Measurements from ENCODE around the gene LONP2. TPM values are rescaled to one million over a fixed set of nuclear protein-coding genes. Genes with fewer than 3 reads are reported as not detected.
A peak's percentile ranks its signal among the peaks of the same experiment; 100 is the strongest.

Gene LONP2
- total RNA-seq, 4 donors from 2014 or later: 51.4 to 73.4 (median 63.3) TPM

- TF ChIP-seq POLR2AphosphoS5 (IDR thresholded peaks at IDR 0.05) (no peak), EP300 (IDR thresholded peaks at IDR 0.05) (no peak), POLR2A (IDR thresholded peaks at IDR 0.05; ENCODE audit: low read depth) (no peak), CTCF (IDR thresholded peaks at IDR 0.05) (no peak)
- WGBS: 100% methylated on average over 1 of the region's 1 CpG
- no peak for DNase-seq (ENCODE audit: extremely low spot score)
- H3K9me3 ChIP-seq: peaks cover 0 to 14% (median 1%) of the 10 kb centered on the region in 4 donors
- H3K4me1 ChIP-seq: peaks cover 14 to 26% (median 22%) of the 10 kb centered on the region in 4 donors
- intact Hi-C loops (cut with DNase I): no loop called here
- H3K36me3 ChIP-seq: peaks cover 0 to 24% (median 12%) of the 10 kb centered on the region in 4 donors
- no peak overlapping the region for H3K27ac ChIP-seq (replicated peaks in 1 of 4)
- no peak overlapping the region for H3K4me3 ChIP-seq
- H3K27me3 ChIP-seq: no peaks in the 10 kb centered on the region
Observed at GRCh38 chr16:48317026-48317425, 72.9 kb downstream of the LONP2 start.

- Histone ChIP-seq H3K4me3 (no peak overlapping the region), H3K9me3 (peaks cover 0 to 10% (median 0%) of the 10 kb centered on the region in 4 donors), H3K36me3 (peaks cover 0 to 27% (median 8%) of the 10 kb centered on the region in 4 donors), H3K27me3 (no peaks in the 10 kb centered on the region), H3K4me1 (peaks cover 14 to 28% (median 22%) of the 10 kb centered on the region in 4 donors), H3K27ac (replicated peaks in 1 of 4) (no peak overlapping the region)
- DNase-seq (ENCODE audit: extremely low spot score): no peak
- WGBS: 75% methylated on average over 2 of the region's 2 CpGs
- TF ChIP-seq POLR2AphosphoS5 (IDR thresholded peaks at IDR 0.05) (no peak), EP300 (IDR thresholded peaks at IDR 0.05) (no peak), CTCF (IDR thresholded peaks at IDR 0.05) (no peak), POLR2A (IDR thresholded peaks at IDR 0.05; ENCODE audit: low read depth) (no peak)
- intact Hi-C loops (cut with DNase I): no loop called here
Observed at GRCh38 chr16:48317614-48318315, 73.7 kb downstream of the LONP2 start.

- H3K27me3 ChIP-seq: no peaks in the 10 kb centered on the region
- H3K27ac ChIP-seq (replicated peaks in 1 of 4): peak overlapping the region in 2 of 4 donors; percentile 9 to 47
- H3K9me3 ChIP-seq: peaks cover 0 to 1% (median 0%) of the 10 kb centered on the region in 4 donors
- H3K36me3 ChIP-seq: peaks cover 0 to 22% (median under 1%) of the 10 kb centered on the region in 4 donors
- intact Hi-C loops (cut with DNase I): no loop called here
- no peak for TF ChIP-seq CTCF (IDR thresholded peaks at IDR 0.05)
- WGBS: 59% methylated on average over 4 of the region's 4 CpGs
- H3K4me1 ChIP-seq: peaks cover 14 to 28% (median 22%) of the 10 kb centered on the region in 4 donors
- H3K4me3 ChIP-seq: no peak overlapping the region
- DNase-seq (ENCODE audit: extremely low spot score): no peak
Observed at GRCh38 chr16:48318630-48319029, 74.5 kb downstream of the LONP2 start.

GRCh38 chr16:48321317-48322036, 77.4 kb downstream of the LONP2 start:
- Histone ChIP-seq H3K27ac (replicated peaks in 1 of 4) (no peak overlapping the region), H3K36me3 (peaks cover 0 to 19% (median 0%) of the 10 kb centered on the region in 4 donors), H3K9me3 (no peaks in the 10 kb centered on the region), H3K4me1 (peaks cover 14 to 28% (median 22%) of the 10 kb centered on the region in 4 donors), H3K27me3 (no peaks in the 10 kb centered on the region), H3K4me3 (no peak overlapping the region)
- DNase-seq (ENCODE audit: extremely low spot score): no peak
- no peak for TF ChIP-seq CTCF (IDR thresholded peaks at IDR 0.05)
- no peak for TF ChIP-seq POLR2A (IDR thresholded peaks at IDR 0.05; ENCODE audit: low read depth)
- no peak for TF ChIP-seq POLR2AphosphoS5 (IDR thresholded peaks at IDR 0.05)
- TF ChIP-seq EP300 (IDR thresholded peaks at IDR 0.05): no peak
- WGBS: 91% methylated on average over 2 of the region's 2 CpGs
- intact Hi-C loops (cut with DNase I): no loop called here

All from esophagus muscularis mucosa (tissue), 4 donors.